ENCODE data around the gene FHIT. TPM values are rescaled to one million over a fixed set of nuclear protein-coding genes. Genes with fewer than 3 reads are reported as not detected.

FHIT gene
- total and polyA plus RNA-seq, 8 donors = 1.8 to 10.6 (median 7.1) TPM

DNA sequence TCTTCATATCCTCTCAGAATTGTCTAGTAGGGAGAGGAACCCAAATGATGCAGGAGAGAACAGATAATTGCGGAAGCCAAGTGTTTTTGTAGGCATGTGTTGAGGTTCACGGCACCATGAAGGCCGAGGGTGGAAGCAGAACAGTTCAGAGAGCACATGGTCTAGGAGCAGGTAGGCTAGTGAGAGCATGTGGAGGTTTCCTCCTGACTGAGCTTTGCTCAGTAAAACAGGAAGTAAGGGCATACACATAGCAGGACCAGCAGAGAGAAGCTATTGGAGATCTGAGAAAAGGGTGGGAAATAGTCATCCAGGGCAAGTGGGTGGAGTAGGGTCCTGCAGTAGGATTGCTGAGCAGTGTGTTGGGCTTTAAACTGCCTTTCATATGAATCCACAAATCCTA lies 491.1 kb downstream of the FHIT start:
- Histone ChIP-seq H3K4me3 (no peak overlapping the region), H3K27ac (no peak overlapping the region), H3K36me3 (no peaks in the 10 kb centered on the region), H3K9me3 (no peaks in the 10 kb centered on the region), H3K4me1 (no peaks in the 10 kb centered on the region), H3K27me3 (no peaks in the 10 kb centered on the region)
- intact Hi-C loops (cut with DNase I; ENCODE audit: low total_unique reads) = no loop called here
- DNase-seq = no peak
- TF ChIP-seq POLR2AphosphoS5 (IDR thresholded peaks at IDR 0.05) (no peak), POLR2A (IDR thresholded peaks at IDR 0.05) (no peak), EP300 (IDR thresholded peaks at IDR 0.05) (no peak)
- TF ChIP-seq, protein P1, sequence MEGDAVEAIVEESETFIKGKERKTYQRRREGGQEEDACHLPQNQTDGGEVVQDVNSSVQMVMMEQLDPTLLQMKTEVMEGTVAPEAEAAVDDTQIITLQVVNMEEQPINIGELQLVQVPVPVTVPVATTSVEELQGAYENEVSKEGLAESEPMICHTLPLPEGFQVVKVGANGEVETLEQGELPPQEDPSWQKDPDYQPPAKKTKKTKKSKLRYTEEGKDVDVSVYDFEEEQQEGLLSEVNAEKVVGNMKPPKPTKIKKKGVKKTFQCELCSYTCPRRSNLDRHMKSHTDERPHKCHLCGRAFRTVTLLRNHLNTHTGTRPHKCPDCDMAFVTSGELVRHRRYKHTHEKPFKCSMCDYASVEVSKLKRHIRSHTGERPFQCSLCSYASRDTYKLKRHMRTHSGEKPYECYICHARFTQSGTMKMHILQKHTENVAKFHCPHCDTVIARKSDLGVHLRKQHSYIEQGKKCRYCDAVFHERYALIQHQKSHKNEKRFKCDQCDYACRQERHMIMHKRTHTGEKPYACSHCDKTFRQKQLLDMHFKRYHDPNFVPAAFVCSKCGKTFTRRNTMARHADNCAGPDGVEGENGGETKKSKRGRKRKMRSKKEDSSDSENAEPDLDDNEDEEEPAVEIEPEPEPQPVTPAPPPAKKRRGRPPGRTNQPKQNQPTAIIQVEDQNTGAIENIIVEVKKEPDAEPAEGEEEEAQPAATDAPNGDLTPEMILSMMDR (IDR thresholded peaks at IDR 0.05) = no peak
- WGBS, 5 donors = 94 to 98% (median 96%) methylated on average over 3 of the region's 3 CpGs

DNA sequence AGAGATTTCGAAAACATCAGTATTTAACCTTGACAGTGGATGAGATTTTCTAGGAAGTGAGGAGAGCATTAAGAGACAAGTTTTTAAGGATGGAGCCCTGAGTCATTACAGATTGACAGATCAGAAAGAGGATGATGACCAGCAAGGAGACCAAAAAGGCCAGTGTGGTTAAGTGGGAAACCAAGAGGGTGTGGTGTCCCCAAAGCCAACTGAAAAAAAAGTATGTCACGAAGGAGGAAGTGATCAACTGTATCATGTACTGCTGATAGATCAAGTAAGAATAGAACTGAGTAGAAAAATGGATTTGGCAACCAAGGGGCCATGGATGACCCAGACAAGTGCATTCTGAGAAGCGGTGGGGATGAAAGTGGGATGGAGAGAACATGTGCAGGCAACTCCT lies 491.8 kb downstream of the FHIT start:
- intact Hi-C loops (cut with DNase I; ENCODE audit: low total_unique reads) = no loop called here
- Histone ChIP-seq H3K27ac (no peak overlapping the region), H3K27me3 (no peaks in the 10 kb centered on the region), H3K36me3 (no peaks in the 10 kb centered on the region), H3K4me3 (no peak overlapping the region), H3K9me3 (no peaks in the 10 kb centered on the region), H3K4me1 (no peaks in the 10 kb centered on the region)
- 84 to 93% (median 90%) methylated on average over 3 of the region's 3 CpGs for WGBS, 5 donors
- TF ChIP-seq POLR2AphosphoS5 (IDR thresholded peaks at IDR 0.05) (no peak), EP300 (IDR thresholded peaks at IDR 0.05) (no peak), POLR2A (IDR thresholded peaks at IDR 0.05) (no peak)
- TF ChIP-seq, protein P1 (IDR thresholded peaks at IDR 0.05) = no peak
- DNase-seq = no peak

DNA sequence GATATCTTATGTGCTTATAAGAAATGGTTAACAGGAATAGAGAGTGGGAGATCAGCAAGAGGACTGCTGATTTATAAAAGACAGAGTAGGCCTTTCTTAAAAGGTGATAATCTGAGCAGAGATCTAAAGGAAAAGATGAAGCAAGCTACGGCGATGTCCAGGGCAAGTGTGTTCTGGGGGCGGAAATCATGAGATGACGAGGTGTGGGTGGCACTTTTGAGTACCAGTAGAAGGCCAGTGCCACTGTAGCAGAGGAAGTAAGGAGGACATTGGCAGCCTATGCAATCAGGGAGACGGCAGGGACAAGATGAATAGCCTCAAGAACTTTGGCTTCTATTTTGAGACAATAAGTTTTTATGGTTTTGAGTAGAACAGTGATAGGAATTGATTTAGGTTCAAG lies 492.4 kb downstream of the FHIT start:
- H3K9me3 ChIP-seq = no peaks in the 10 kb centered on the region
- H3K27ac ChIP-seq = no peak overlapping the region
- H3K4me1 ChIP-seq = no peaks in the 10 kb centered on the region
- 78 to 95% (median 92%) methylated on average over 5 of the region's 5 CpGs for WGBS, 5 donors
- H3K36me3 ChIP-seq = no peaks in the 10 kb centered on the region
- H3K27me3 ChIP-seq = no peaks in the 10 kb centered on the region
- H3K4me3 ChIP-seq = no peak overlapping the region
- intact Hi-C loops (cut with DNase I; ENCODE audit: low total_unique reads) = no loop called here
- TF ChIP-seq EP300 (IDR thresholded peaks at IDR 0.05) = no peak
- TF ChIP-seq POLR2AphosphoS5 (IDR thresholded peaks at IDR 0.05) = no peak
- TF ChIP-seq, protein P1 (IDR thresholded peaks at IDR 0.05) = no peak
- no peak for TF ChIP-seq POLR2A (IDR thresholded peaks at IDR 0.05)
- DNase-seq = no peak

DNA sequence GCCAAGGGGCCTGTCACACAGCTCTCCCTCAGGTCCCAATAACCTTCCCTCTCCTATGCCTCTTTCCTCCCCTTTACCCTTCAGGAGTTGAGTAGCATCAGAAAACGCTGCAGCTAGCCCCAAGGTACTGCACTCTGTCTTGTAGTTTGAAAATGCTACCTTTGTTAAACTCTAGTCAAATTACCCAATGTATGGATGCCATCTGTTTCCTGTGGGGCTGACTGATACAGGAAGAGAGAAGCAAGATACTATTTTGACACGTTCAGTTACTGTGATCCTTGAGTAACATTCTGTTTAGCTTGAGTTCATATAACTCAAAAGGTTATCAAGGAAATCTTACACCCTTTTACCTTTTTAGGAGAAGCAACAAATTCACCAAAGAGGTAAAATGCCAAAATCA lies 493.1 kb downstream of the FHIT start:
- DNase-seq = no peak
- intact Hi-C loops (cut with DNase I; ENCODE audit: low total_unique reads) = no loop called here
- Histone ChIP-seq H3K36me3 (no peaks in the 10 kb centered on the region), H3K9me3 (no peaks in the 10 kb centered on the region), H3K27me3 (no peaks in the 10 kb centered on the region), H3K4me3 (no peak overlapping the region), H3K4me1 (no peaks in the 10 kb centered on the region), H3K27ac (no peak overlapping the region)
- TF ChIP-seq POLR2AphosphoS5 (IDR thresholded peaks at IDR 0.05) (no peak), POLR2A (IDR thresholded peaks at IDR 0.05) (no peak), EP300 (IDR thresholded peaks at IDR 0.05) (no peak)
- TF ChIP-seq, protein P1 (IDR thresholded peaks at IDR 0.05) = no peak
- 70 to 90% (median 78%) methylated on average over 2 of the region's 2 CpGs for WGBS, 5 donors
